ENCODE data around the gene NUP43. TPM values are rescaled to one million over a fixed set of nuclear protein-coding genes. Genes with fewer than 3 reads are reported as not detected.
"Not testable (repeated sequence)": the region's sequence is repeated elsewhere in the genome, so short reads cannot be mapped to it uniquely, and the experiment has no call there.

The NUP43 gene, protein sequence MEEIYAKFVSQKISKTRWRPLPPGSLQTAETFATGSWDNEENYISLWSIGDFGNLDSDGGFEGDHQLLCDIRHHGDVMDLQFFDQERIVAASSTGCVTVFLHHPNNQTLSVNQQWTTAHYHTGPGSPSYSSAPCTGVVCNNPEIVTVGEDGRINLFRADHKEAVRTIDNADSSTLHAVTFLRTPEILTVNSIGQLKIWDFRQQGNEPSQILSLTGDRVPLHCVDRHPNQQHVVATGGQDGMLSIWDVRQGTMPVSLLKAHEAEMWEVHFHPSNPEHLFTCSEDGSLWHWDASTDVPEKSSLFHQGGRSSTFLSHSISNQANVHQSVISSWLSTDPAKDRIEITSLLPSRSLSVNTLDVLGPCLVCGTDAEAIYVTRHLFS
- total RNA-seq, result 15.9 and 19.6 TPM in 2 replicates

DNA sequence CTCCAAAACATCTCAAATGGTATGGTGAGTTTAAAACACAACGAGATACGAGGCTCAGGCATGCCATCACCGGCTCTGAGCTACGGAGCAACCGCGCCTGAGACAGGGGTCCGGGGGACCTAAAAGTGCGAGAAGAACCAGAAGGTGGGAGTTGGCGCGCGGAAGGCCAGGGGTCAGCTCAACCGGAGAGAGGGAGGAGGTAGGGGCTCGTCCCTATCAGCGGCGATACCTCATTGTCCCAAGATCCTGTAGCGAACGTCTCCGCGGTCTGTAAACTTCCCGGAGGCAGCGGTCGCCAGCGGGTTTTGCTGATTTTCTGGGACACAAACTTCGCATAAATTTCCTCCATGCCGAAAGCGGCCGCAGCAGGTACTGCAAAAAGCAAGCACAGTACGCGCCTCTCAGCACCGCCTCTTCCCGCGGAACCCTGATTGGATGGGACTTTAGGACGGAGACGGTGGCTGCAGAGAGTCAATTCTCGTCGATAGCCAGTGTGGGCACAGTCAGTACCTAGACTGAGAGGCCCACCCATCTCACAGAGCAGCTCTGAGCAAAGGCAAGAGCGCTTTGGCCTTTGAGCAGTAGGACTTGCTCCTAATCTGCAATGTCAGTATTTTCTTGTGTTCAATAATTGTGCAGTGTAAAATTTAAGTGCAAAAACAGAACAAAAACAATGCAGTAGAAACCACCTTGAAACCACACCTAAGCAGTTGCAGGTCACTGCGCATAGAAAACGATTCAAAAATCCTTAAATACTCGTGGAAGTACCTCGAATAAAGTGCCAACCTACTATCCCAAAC, at the start of gene NUP43:
NUP43 (minus strand) TSS at position 383 of the 800 bp plus-strand sequence; CDS start at position 349, 34 bp downstream.
- DNase-seq (ENCODE audit: low read depth in 2 of 2), result peak; percentile 96 to 97

DNA sequence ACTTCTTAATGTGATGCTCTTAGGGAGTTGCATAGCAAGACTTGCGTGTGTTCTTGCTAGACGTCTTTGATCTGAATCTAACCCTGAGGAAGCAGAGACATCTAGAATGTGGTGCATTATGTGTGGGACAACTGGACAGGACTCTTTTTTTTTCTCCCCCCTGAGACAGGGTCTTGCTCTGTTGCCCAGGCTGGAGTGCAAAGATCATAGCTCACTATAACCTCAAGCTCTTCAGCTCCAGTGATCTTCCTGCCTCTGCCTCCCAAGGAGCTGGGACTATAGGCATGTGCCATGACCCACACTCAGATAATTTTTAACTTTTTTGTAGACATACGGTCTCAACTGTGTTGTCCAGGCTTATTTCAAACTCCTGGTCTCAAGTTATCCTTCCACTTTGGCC, 37.2 kb upstream of the NUP43 start:
- DNase-seq (ENCODE audit: low read depth in 2 of 2), result no peak

DNA sequence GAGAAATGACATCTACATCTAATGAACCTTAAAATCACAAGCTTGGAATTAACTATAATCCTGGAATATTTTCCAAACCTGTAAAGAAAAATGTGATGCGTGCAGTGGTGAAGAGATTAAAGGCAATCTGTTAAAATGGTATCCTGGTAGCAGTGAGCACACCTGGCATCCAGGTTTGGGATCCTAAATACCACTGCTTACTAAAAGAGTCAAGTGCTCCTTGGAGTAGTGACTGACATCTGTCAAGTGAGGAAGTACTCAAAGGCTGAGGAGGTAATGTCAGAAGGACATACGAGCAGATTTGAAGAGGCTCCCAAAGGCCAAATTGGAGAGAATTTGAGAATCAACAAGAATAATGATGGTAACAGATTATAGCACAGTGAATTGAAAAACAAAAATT, 36.0 kb upstream of the NUP43 start:
- DNase-seq (ENCODE audit: low read depth in 2 of 2), result no peak

DNA sequence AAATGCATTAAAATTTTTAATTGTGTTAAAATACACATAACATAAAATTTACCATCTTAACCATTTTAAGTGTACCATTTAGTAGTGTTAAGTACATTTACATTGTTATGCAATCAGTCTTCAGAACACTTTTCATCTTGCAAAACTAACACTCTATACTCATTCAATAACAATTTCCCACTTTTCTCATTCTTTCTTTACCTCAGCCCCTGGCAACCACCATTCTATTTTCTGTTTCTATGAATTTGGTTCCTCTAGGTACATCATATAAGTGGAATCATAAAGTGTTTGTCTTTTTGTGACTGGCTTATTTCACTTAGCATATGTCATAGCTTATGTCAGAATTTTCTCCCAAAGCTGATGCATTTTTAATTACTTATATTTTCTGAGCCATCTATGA, 35.4 kb upstream of the NUP43 start:
- no peak for DNase-seq (ENCODE audit: low read depth in 2 of 2)

DNA sequence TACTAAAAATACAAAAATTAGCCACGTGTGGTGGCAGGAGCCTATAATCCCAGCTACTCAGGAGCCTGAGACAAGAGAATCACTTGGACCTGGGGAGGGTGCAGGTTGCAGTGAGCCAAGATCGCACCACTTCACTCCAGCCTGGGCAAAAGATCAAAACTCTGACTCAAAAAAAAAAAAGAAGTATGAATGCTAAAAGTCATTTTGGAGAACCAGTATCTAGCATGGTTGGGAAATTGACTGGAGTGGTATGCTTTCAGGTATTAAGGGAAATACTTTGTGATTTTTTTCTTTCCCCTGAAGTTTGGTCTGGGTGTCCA, 33.3 kb upstream of the NUP43 start:
- DNase-seq (ENCODE audit: low read depth in 2 of 2), result no peak

DNA sequence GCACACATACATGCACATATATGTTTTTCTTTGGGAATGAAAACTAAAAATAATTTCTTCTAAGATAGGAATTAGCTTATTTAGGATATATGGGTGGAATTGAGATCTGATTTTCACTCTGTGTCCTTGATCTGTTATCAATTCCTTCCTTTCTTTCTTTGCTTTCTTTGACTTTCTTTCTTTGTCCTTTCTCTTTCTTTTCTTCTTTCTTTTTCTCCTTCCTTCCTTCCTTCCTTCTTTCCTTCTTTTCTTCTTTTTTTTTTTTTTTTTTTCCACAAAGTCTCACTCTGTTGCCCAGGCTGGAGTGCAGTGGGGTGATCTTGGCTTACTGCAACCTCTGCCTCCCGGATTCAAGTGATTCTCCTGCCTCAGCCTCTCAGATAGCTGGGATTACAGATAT, 31.3 kb upstream of the NUP43 start:
- no peak for DNase-seq (ENCODE audit: low read depth in 2 of 2)

DNA sequence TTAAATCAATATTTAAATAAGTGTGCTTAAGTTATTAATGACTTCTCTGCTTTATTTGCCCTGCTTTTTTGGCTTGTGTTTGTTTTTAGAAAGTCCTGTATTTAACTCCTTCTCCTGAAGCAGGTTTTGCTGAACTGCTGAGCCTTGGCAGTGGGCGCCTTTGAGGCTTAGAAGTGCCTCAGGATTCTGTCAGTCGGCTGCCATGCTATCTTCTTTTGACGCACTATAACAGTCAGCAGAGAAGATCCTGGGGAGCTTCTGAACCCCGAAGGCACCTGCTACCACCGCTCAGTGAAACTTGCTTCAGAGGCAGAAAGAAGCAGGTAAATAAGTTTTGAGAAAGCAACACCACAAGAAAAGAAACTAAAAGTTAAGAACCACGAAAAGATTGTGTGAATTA, 25.6 kb upstream of the NUP43 start:
- DNase-seq (ENCODE audit: low read depth in 2 of 2), result no peak

DNA sequence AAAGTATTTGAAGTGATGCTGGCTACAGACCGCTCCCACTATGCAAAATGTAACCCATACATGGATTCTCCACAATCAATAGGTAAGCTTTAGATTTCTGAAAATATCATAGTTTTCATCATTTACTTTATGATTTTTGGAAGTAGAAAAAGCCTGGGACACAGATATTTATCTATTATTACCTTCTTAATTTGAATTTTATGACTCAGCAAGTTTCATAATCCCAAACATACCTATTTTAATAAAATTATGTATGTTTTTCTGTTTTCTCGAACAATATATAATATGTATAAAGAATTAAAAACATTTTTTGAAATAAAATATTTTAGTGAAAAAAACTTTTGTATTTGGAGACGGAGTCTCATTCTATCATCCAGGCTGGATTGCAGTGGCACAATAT, 24.9 kb upstream of the NUP43 start:
- DNase-seq (ENCODE audit: low read depth in 2 of 2), result no peak

DNA sequence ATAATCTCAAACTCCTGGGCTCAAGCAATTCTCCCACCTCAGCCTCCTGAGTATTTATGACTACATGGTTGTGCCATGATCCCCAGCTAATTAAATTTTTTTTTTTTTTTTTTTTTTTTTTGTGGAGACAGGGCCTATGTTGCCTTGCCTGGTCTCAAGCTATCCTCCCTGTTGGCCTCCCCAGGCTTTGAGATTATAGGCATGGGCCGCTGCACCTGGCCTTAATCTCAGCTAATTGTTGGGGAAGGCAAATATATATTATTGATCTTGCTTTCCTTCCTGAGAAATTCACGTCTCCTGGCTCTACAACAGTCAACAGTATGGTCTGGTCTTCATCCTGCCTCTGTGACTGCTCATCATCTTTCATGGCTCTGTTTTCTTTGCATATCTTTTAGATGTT, 23.3 kb upstream of the NUP43 start:
- no peak for DNase-seq (ENCODE audit: low read depth in 2 of 2)

DNA sequence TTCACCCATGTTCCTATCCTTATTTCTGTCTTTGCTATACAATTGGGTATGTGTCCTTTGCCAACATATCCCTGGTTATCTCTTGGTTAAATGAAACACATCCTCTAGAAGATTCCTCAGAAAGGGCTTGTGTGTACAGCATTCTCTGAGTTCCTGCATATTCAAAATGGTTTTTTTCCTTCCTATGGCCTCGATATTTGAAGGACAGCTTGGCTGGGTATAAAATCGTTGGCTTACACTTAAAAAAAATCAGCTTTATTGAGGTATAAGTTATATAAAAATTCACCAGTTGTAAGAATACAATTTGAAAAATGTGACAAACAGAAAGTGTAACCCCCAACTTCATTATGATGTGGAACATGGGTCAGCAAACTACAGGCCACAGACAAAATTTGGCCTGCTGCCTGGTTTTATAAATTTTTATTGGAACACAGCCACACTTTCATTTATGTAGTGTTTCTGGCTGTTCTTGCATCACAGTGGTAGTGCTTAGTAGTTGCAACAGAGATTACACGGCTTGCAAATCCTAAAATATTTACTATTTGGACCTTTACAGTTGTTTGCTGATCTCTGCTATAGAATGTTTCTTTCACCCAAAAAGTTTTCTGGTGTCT, 19.9 kb upstream of the NUP43 start:
- DNase-seq (ENCODE audit: low read depth in 2 of 2), result peak; percentile 69 to 95

DNA sequence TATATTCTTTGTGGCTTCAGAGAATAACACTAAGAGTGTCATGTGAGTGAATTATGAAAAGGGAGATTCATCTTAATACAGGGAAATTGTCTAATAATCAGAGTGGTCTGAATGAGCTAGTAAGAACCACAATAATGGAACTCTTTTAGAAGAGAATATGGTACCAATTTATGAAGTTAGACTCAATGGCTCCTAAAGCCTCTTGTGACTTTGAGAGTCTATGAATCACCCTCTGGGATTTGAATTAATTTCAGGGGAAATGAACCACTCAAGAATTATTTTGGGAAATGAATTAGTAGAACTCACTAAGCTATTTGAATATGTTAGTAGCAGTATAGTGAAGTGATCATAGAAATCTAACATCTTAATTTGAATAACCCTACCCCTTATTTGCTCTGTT, 17.5 kb upstream of the NUP43 start:
- DNase-seq (ENCODE audit: low read depth in 2 of 2), result no peak

DNA sequence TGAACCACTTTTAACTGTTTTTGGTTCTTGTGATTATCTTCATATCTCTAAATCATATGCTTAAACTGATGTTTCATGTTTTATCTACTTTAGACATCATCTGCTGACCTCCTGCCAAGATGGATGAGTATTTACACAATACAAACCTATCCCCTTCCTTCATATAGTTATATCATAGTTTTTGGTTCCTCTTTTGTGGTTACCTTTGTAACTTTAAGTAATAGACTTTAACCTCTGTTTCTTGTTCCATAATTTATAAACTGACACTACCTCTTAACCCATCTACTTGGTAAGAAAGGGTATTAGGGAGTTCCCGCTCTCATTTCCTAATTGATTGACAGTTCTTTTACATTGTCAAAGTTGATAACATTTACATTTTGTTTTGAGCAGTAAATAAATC, 15.1 kb upstream of the NUP43 start:
- no peak for DNase-seq (ENCODE audit: low read depth in 2 of 2)

DNA sequence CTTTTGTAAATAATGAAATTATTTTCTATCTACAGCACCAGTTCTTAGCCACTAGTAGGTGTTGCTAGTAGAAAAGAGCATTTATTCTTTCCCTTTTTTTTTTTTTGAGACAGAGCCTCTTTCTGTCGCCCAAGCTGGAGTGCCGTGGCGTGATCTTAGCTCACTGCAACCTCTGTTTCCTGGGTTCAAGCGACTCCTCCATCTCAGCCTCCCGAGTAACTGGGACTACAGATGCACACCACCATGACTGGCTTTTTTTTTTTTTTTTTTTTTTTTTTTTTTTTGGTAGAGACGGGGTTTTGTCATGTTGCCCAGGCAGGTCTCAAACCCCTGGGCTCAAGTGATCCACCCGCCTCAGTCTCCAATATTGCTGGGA, 9.9 kb upstream of the NUP43 start:
- no peak for DNase-seq (ENCODE audit: low read depth in 2 of 2)

DNA sequence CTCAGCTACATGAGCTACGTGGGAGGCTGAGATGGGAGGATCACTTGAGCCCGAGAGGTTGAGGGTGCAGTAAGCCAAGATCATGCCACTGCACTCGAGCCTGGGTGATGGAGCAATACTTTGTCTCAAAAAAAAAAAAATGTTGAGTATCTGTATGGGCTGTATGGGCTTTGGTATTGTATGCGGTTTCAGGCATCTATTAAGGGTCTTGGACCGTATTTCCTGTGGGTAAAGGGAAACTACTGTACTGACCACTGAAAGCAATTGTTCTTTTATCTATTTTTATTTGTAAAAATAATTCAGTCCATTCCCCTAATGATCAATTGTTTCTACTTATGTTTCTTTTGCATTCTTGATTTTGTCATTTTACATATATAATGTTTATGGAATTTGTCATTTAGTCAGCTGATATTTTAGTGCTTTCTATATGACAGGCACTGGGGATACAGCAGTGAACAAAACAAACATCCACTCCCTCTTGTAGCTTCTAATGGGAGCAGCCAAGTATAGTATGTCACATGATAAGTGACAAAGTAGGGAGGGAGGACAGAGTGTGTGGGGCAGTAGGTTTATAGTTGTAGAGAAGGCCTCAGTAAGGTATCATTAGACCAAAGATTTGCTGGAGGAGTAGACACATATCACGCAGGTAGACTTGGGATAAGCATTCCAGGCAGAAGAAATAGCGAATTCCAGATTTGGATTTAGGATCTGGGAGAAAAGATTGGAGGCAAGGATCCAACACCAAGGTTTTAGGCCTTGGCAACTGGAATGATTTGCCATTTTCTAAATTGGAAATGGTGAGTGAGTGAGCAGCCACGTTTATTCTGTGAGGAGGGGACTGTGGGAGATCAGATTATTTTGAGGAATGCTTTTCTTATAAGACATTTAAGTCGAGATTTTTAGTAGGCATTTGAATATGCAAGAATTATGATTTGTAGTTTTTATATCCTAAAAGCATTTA, 9.3 kb upstream of the NUP43 start:
- DNase-seq (ENCODE audit: low read depth in 2 of 2), result peak in 1 of 2 donors; percentile 11

DNA sequence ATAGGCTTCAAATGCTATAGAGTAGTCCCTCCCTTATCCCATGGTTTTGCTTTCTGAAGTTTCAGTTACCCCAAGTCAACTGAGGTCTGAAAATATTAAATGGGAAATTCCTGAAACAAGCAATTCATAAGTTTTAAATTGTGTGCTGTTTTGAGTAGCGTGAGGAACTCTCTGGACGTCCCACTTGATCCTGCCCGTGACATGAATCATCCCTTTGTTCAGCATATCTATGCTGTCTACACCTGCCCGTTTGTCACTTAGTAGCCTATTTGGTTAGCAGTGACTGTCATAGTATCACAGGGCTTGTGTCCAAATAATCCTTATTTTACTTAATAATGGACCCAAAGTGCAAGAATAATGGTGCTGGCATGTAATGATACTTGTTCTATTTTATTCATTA, 8.2 kb upstream of the NUP43 start:
- peak in 1 of 2 donors; percentile 42 for DNase-seq (ENCODE audit: low read depth in 2 of 2)

DNA sequence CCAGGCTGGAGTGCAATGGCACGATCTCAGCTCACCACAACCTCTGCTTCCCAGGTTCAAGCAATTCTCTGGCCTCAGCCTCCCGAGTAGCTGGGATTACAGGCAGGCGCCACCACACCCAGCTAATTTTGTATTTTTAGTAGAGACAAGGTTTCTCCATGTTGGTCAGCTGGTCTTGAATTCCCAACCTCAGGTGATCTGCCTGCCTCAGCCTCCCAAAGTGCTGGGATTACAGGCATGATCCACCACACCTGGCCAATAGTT, 7.0 kb upstream of the NUP43 start:
- DNase-seq (ENCODE audit: low read depth in 2 of 2), result not testable (repeated sequence)

DNA sequence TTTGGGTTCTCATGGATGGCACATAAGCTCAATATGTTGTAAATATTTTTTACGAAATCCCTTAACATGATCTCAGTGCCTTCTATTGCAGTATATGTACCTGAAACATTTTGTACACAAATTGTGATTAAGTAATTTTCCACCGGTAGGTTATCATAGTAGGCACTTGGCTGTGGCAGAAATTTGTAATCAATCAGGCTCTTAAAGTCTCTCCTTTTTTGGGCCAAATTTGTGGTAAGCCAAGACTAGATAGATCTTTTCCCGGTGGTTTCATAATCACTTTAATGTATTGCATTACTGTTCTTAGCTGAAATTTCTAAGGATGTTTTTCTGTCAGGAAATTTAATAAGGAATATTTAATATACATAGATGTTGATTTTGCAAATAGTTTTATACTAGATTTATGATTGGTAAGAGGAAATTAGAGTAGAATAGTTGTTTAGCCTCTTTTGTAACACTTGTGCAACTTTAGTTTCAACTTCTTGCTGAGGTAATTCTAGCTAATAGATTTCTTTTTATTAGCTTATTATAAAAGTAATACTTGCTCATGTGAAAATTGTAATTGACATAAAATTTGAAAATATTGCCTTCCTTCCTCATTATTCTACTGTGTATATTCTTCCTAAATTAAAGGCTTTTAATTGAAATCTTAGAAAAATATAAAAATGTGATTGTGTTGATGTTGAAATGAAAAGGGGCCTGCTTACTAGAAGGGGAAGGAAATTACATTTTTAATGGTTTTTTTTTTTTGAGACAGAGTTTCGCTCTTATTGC, 6.5 kb upstream of the NUP43 start:
- no peak for DNase-seq (ENCODE audit: low read depth in 2 of 2)

DNA sequence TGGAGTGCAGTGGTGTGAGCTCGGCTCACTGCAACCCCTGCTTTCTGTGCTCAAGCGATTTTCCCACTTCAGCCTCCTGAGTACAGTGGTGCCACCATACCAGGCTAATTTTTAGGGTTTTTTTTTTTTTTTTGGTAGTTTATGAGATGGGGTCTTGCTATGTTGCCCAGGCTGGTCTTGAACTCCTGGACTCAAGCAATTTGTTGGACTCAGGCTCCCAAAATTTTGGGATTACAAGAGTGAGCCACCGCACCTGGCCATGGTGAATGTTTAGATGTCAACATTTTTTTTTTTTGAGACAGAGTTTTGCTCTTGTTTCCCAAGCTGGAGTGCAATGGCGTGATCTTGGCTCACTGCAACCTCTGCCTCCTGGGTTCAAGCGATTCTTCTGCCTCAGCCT, 5.6 kb upstream of the NUP43 start:
- not testable (repeated sequence) for DNase-seq (ENCODE audit: low read depth in 2 of 2)

DNA sequence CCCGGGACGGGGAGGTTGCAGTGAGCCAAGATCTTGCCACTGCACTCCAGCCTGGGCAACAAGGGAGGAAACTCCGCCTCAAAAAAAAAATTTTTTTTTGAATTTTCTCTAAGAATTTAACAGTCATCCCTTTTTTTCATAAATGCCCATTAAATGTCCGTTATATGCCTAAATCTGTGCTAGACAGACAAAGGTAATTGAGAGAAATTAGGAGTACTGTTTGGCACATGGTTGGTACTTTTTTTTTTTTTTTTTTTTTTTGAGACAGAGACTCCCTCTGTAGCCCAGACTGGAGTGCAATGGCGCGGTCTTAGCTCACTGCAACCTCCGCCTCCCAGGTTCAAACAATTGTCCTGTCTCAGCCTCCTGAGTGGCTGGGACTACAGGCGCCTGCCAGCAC, 4.9 kb upstream of the NUP43 start:
- DNase-seq (ENCODE audit: low read depth in 2 of 2), result no peak

DNA sequence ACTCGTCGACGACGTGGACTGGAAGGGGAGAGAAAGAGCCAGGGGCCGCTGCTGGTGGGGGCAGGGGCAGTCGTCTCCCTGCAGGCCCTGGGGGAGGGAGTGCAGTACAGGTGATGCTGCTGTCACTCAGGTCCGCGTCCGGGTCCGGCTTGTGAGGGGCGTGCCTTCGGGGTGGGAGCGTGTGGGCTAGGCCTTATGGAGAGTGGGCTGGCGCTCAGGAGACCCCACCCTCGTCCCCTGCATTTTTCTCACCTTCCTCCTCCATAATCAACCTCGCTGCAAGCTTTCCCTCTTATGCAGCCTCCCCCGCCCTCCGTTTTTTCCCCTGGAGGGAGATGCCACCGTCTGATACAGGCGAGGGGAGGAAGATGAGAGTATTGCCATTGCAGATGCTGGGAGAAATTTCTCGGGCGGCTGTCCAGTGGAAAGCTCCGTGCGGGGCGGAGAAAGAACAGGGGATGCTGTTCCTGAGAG, 3.8 kb upstream of the NUP43 start:
- DNase-seq (ENCODE audit: low read depth in 2 of 2), result peak; percentile 55 to 75

DNA sequence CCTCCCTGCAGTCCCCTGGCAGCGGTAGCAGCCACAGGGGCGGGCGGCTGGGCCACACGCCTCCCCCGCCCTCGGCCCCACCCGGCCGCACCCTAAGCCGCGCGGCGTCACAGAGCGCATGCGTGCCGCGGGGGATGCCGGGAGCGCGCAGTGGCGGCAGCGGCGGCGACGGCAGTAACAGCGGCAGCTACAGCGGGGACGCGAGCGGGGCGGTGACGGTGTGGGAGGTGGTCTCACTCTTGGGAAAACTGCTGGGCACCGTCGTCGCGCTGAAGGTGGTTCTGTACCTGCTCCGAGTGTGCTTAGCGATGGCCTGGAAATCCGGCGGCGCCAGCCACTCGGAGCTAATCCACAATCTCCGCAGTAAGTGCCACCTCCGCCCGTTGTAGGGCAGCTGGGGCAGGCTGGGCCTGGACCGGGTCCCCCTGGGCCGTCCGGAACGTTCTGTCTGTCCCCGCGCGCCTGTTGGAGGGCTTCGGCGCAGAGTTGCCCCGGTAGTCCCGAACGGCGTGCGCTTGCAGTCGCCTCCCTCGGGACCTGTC, 3.3 kb upstream of the NUP43 start, which contains the start of gene PCMT1:
PCMT1 (plus strand) TSS at position 148 of the 542 bp plus-strand sequence; CDS start at position 309, 161 bp downstream.
- peak; percentile 91 to 94 for DNase-seq (ENCODE audit: low read depth in 2 of 2)
